Left forelimb (tissue), 1 donor: ENCODE measurements around the gene BHLHA9.

Experiments
- DNase-seq: peaks from one replicate; pipeline ENCODE4 v3.0.0-alpha.2; 2018; ENCODE audit warnings: low spot score

Gene BHLHA9

GRCh38 chr17:1256699-1257098 is 13.5 kb upstream of the BHLHA9 start:
- DNase-seq = no peak

GRCh38 chr17:1260086-1260769 is 10.0 kb upstream of the BHLHA9 start:
- no peak for DNase-seq

GRCh38 chr17:1260770-1261161 is 9.5 kb upstream of the BHLHA9 start:
- DNase-seq = no peak

GRCh38 chr17:1264196-1264595 is 6.0 kb upstream of the BHLHA9 start:
- no peak for DNase-seq

- DNase-seq = no peak
These were observed 2.7 kb upstream of the BHLHA9 start for GRCh38 chr17:1267471-1267943.

- no peak for DNase-seq
These were observed 783 bp downstream of the BHLHA9 start for GRCh38 chr17:1271030-1271423.

- no peak for DNase-seq
These were observed 1.2 kb downstream of the BHLHA9 start for GRCh38 chr17:1271441-1271840.

GRCh38 chr17:1272701-1273100 is 2.5 kb downstream of the BHLHA9 start:
- no peak for DNase-seq

GRCh38 chr17:1273492-1274244 is 3.4 kb downstream of the BHLHA9 start:
- no peak for DNase-seq

- no peak for DNase-seq
These were observed 4.0 kb downstream of the BHLHA9 start for GRCh38 chr17:1274245-1274608.

GRCh38 chr17:1275205-1275961 is 5.1 kb downstream of the BHLHA9 start:
- no peak for DNase-seq

GRCh38 chr17:1275962-1276736 is 5.9 kb downstream of the BHLHA9 start:
- DNase-seq = no peak

GRCh38 chr17:1280652-1281051 is 10.4 kb downstream of the BHLHA9 start:
- no peak for DNase-seq

- no peak for DNase-seq
These were observed 16.3 kb downstream of the BHLHA9 start for GRCh38 chr17:1286379-1287106.

- DNase-seq = no peak
These were observed 19.5 kb downstream of the BHLHA9 start for GRCh38 chr17:1289695-1290094.

- DNase-seq = no peak
These were observed 20.4 kb downstream of the BHLHA9 start for GRCh38 chr17:1290676-1291075.

GRCh38 chr17:1294157-1294717 is 24.0 kb downstream of the BHLHA9 start:
- DNase-seq = no peak

GRCh38 chr17:1298606-1299005 is 28.4 kb downstream of the BHLHA9 start:
- DNase-seq = no peak

- DNase-seq = no peak
These were observed 29.5 kb downstream of the BHLHA9 start for GRCh38 chr17:1299552-1300370.

GRCh38 chr17:1300371-1300905 is 30.2 kb downstream of the BHLHA9 start:
- no peak for DNase-seq
